Tibial nerve (tissue), 4 donors: ENCODE measurements around the gene LAMB3.

Experiments
- CTCF ChIP-seq, 5 experiments: fragments of 200-600 bp in 3 of 5; fragments of 450-650 bp in 2 of 5; sonication (generic) in 3 of 5; IDR thresholded peaks; one replicate each; pipeline ENCODE4 v1.5.1; 2016 to 2019; ENCODE audit warnings: antibody characterized with exemption in 5 of 5, mild to moderate bottlenecking in 3 of 5, moderate library complexity in 2 of 5
- EP300 ChIP-seq, 2 donors: sonication (generic); formaldehyde crosslinking; IDR thresholded peaks; one replicate each; pipeline ENCODE4 v1.6.1; 2017; ENCODE audit warnings: antibody characterized with exemption in 2 of 2, mild to moderate bottlenecking in 1 of 2
- POLR2A ChIP-seq, 2 donors: fragments of 450-650 bp; IDR thresholded peaks; one replicate each; pipeline ENCODE4 v1.6.1; 2017; ENCODE audit warnings: antibody characterized with exemption in 2 of 2, mild to moderate bottlenecking in 2 of 2, moderate library complexity in 2 of 2

- TF ChIP-seq CTCF (IDR thresholded peaks at IDR 0.05) (no peak), POLR2A (IDR thresholded peaks at IDR 0.05) (no peak), EP300 (IDR thresholded peaks at IDR 0.05) (no peak)
Measured at GRCh38 chr1:209597499-209597898, 54.7 kb downstream of the LAMB3 start.
